ENCODE measurements around the gene ZNF669. TPM values are rescaled to one million over a fixed set of nuclear protein-coding genes. Genes with fewer than 3 reads are reported as not detected.

Gene ZNF669
- total RNA-seq, 1 experiment from 2014 or later = 14.7 TPM

DNA sequence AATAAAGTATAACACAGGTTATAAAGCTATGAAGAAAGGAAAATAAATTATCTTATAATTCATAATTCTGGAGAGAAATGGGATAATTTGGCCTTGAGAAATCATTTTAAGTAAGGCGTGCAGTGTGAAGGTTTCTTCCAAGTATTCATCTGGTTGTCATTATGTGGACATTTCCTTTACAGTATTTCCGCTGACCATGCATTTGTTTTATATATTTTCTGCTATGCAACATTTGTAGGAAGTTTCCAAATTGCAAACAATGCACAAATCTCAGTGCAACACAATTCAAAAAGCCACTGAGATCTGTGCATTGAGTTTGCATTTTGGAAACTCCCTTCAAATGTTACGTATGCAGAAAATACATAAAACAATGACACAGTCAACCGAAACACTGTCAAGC, 43.4 kb downstream of the ZNF669 start:
- peaks cover 4% of the 10 kb centered on the region for H3K9me3 ChIP-seq (replicated peaks)
- no peaks in the 10 kb centered on the region for H3K4me1 ChIP-seq
- H3K27me3 ChIP-seq = no peaks in the 10 kb centered on the region
- H3K27ac ChIP-seq = no peak overlapping the region
- no peaks in the 10 kb centered on the region; the same call in 1 of the 2 replicates for H3K36me3 ChIP-seq
- DNase-seq = no peak
- H3K4me3 ChIP-seq = no peak overlapping the region

DNA sequence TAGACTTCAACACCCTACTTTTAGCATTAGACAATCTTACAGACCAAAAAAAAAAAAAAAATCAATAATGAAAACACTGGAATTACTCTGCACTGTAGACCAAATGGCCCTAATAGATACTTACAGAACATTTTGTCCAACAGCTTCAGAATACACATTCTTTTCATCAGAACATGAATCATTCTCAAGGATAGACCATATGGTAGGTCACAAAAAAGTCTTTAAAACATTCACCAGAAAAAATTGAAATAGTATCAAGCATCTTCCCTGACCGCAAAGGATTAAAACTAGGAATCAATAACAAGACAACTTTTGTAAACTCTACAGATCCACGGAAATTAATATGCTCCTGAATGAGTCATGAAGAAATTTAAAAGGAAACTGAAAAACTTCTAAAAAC, 48.1 kb downstream of the ZNF669 start:
- H3K27ac ChIP-seq = no peak overlapping the region
- H3K36me3 ChIP-seq = no peaks in the 10 kb centered on the region
- no peak overlapping the region for H3K4me3 ChIP-seq
- DNase-seq = no peak
- H3K4me1 ChIP-seq = no peaks in the 10 kb centered on the region
- no peaks in the 10 kb centered on the region for H3K27me3 ChIP-seq
- peaks cover 22% of the 10 kb centered on the region for H3K9me3 ChIP-seq (replicated peaks)

DNA sequence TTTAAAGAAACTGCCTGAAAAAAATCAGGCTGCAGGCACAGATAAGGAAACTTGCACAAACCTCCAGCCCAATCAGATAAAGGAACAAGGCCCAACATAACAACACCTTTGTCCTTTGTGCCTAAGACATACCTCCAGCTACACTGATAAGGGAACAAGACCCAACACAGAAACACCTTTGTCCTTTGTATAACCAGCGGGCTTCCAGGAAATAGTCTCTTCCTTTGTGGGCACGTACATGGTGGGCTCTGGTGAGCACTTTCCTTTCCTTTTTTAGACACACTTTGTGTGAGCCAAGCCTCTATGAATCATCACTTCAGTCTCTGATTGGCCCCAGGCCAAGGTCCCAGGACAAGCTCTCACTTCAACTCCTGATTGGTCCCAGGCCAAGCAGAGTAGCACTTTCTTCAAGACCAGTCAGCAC, 49.2 kb downstream of the ZNF669 start:
- H3K36me3 ChIP-seq = no peaks in the 10 kb centered on the region
- peak in 1 of 2 experiments; percentile 7 for DNase-seq
- H3K4me1 ChIP-seq = no peaks in the 10 kb centered on the region
- no peak overlapping the region for H3K4me3 ChIP-seq
- no peaks in the 10 kb centered on the region for H3K27me3 ChIP-seq
- peaks cover 23% of the 10 kb centered on the region for H3K9me3 ChIP-seq (replicated peaks)
- H3K27ac ChIP-seq = no peak overlapping the region

Other genes starting within 250 kb of the ZNF669 start
- 49.2 and 58.2 TPM in 2 replicates for gene AHCTF1, start 172.4 kb downstream of the ZNF669 start, total RNA-seq (2014; rRNA removed; shearing (Covaris generic))
- gene ZNF695, start 96.3 kb downstream of the ZNF669 start, total RNA-seq (2014; rRNA removed; shearing (Covaris generic)) = 17.4 and 19.7 TPM in 2 replicates
- 8.0 and 8.3 TPM in 2 replicates for gene ZNF670, start 25.5 kb downstream of the ZNF669 start, total RNA-seq (2014; rRNA removed; shearing (Covaris generic))
- gene ZNF124, start 67.7 kb upstream of the ZNF669 start, total RNA-seq (2014; rRNA removed; shearing (Covaris generic)) = 74.6 and 78.6 TPM in 2 replicates
- gene VN1R5, start 151.7 kb upstream of the ZNF669 start, total RNA-seq (2014; rRNA removed; shearing (Covaris generic)) = not detected in 2 replicates
- gene ZNF496, start 227.5 kb upstream of the ZNF669 start, total RNA-seq (2014; rRNA removed; shearing (Covaris generic)) = 33.5 and 35.2 TPM in 2 replicates

All from SJCRH30 (cell line).